ENCODE results near the gene SRSF4.
"Not testable (repeated sequence)": the region's sequence is repeated elsewhere in the genome, so short reads cannot be mapped to it uniquely, and the experiment has no call there.

Gene SRSF4

DNA sequence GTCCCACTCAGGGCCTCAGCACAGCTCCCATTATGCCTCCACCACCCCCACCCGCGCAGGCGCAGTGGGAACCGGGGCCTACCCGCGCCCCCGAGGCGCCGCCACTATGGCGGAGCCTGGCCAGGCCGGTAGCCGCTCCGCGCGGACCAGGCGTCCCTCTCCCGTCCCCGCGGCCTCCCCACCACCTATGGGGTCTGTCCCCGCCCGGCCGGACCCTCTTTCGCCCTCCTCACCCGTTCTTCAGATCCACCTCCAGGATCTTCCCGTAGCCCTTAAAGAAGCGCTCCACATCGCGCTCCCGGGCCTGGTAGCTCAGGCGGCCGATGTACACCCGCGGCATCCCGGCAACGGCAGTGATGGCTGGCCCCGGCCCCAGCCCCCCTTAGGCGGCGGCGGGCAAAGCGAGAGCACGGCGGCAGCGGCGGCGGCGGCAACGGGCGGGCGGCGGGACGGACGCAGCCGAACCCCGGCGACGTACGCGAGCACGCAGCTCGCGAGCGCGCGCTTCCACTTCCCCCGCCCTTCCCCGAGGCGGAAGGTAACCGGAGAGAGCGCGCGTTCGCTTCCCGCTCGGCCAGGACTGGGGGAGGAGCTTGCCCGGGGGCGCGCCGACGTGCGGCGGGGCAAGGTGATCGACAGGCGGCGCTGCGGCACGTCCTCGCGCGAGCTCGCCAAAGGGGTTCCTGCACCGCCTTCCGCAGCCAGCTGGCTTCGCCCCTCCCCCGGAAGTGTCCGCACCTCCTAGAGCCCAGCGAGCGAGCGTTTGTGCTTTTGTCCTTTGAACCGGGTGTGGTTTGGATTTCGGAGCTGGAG, at the start of gene SRSF4:
Gene SRSF4 (minus strand): TSS at position 488 of the 813 bp plus-strand sequence. CDS start 148 bp downstream, at position 340.
- Histone ChIP-seq H3K36me3 (ENCODE audit: control insufficient read depth in 2 of 2, insufficient read depth in 2 of 2, low read length in 2 of 2) (peaks cover 0 to 3% of the 10 kb centered on the region in 2 donors), H3K27me3 (ENCODE audit: control insufficient read depth in 1 of 2, insufficient read depth in 2 of 2, low read length in 2 of 2) (no peaks in the 10 kb centered on the region), H3K4me3 (ENCODE audit: low read length in 2 of 2) (peak within 1 kb of the TSS; percentile 91), H3K4me1 (ENCODE audit: control insufficient read depth, insufficient read depth, low read length) (peaks cover 13% of the 10 kb centered on the region), H3K27ac (ENCODE audit: low read length) (peak within 1 kb of the TSS; percentile 99), H3K9me3 (ENCODE audit: control insufficient read depth in 2 of 2, low read length in 2 of 2) (no peaks in the 10 kb centered on the region), H3K9ac (ENCODE audit: low read length in 2 of 2) (peak within 1 kb of the TSS; percentile 98 to 99)

DNA sequence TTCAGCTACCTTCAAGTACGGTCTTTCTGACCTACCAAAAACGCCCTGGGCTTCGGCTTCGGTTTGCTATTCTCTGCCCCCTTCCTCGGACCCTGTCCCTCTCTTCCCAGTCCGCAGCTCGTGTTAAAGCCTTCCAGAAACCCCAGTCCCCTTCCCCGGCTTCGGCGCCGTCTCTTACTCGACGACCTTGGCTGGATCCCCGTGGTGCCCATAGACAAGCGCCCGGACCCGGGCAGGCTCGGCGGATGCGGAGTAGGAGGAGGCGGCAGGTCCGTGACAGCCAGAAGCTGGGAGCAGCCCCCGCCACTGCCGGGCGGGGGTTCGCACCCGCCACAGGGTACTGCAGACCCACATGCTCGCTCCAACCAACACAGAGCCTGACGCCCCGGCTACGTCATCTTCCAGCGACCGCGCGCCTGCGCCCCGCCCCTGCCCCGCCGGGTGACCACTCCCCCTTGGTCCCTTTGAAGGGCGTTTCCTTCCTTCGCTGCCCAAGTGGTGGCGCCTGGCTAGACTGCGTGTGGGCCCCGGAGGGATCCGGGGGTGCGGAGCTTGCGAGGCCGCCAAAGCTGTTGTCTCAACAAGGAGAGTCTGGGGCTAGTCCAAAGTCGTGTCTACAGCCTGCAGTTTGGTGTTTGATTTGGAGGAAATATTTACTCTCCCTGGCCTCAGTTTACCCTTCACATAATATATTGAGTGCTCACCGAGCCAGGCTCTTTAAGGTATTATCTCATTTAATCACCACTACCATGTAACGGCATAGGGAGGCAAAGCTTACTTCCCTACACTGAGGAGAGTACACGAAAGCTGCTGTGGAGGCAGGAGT, 49.1 kb upstream of the SRSF4 start, which contains the start of gene MECR:
Gene MECR (minus strand): TSS at position 382 of the 826 bp plus-strand sequence. CDS start 28 bp downstream, at position 354.
- Histone ChIP-seq H3K9ac (ENCODE audit: low read length in 2 of 2) (peak within 1 kb of the TSS; percentile 89 to 92), H3K4me3 (ENCODE audit: low read length in 2 of 2) (peak within 1 kb of the TSS; percentile 92 to 97), H3K4me1 (ENCODE audit: control insufficient read depth, insufficient read depth, low read length) (peaks cover 13% of the 10 kb centered on the region), H3K27ac (ENCODE audit: low read length) (peak within 1 kb of the TSS; percentile 70), H3K27me3 (ENCODE audit: control insufficient read depth in 1 of 2, insufficient read depth in 2 of 2, low read length in 2 of 2) (peaks cover 0 to 2% of the 10 kb centered on the region in 2 donors), H3K36me3 (ENCODE audit: control insufficient read depth in 2 of 2, insufficient read depth in 2 of 2, low read length in 2 of 2) (no peaks in the 10 kb centered on the region), H3K9me3 (ENCODE audit: control insufficient read depth in 2 of 2, low read length in 2 of 2) (no peaks in the 10 kb centered on the region)

DNA sequence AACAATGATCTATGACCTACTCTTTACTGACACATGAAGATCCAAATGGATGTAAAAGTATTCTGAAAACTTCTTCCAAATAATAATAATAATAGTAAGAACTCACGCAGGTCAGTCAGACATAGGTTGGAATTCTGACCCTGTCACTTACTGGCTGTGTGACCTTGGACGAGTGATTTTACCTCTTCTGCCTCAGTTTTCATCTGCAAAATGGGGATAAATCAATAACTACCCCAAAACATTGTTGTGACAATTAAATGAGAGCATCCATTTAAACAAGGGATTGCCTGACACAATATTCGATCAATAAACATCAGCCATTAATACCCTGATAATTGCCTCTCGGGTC, 48.5 kb upstream of the SRSF4 start:
- H3K4me1 ChIP-seq (ENCODE audit: control insufficient read depth, insufficient read depth, low read length), result peaks cover 13% of the 10 kb centered on the region
- peaks cover 0 to 2% of the 10 kb centered on the region in 2 donors for H3K27me3 ChIP-seq (ENCODE audit: control insufficient read depth in 1 of 2, insufficient read depth in 2 of 2, low read length in 2 of 2)
- H3K9me3 ChIP-seq (ENCODE audit: control insufficient read depth in 2 of 2, low read length in 2 of 2), result no peaks in the 10 kb centered on the region
- H3K9ac ChIP-seq (ENCODE audit: low read length in 2 of 2), result peak overlapping the region; percentile 89 to 92
- H3K4me3 ChIP-seq (ENCODE audit: low read length in 2 of 2), result peak overlapping the region; percentile 92 to 97
- H3K36me3 ChIP-seq (ENCODE audit: control insufficient read depth in 2 of 2, insufficient read depth in 2 of 2, low read length in 2 of 2), result peaks cover 0 to 4% of the 10 kb centered on the region in 2 donors
- H3K27ac ChIP-seq (ENCODE audit: low read length), result peak overlapping the region; percentile 70

DNA sequence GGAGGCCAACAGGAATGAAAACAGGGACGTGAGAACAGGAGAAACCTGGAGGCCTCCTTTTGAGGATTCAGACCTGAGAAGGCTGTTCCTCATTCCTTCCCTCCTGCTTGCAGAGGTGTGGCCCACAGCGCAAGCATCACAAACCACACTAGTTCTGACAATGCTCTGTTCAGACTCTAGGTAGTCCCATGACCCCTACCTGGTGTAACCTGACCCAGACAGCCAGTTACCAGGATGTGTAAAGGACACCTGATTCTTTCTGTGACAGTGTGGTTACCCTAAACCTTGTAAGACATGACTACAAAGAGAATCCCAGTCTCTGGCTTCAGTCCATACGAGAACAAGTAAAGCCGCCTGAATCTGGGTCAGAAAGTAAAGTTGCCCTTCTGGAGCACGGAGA, 45.8 kb upstream of the SRSF4 start:
- Histone ChIP-seq H3K36me3 (ENCODE audit: control insufficient read depth in 2 of 2, insufficient read depth in 2 of 2, low read length in 2 of 2) (peaks cover 8 to 13% of the 10 kb centered on the region in 2 donors), H3K27ac (ENCODE audit: low read length) (no peak overlapping the region), H3K4me3 (ENCODE audit: low read length in 2 of 2) (no peak overlapping the region), H3K9ac (ENCODE audit: low read length in 2 of 2) (no peak overlapping the region), H3K9me3 (ENCODE audit: control insufficient read depth in 2 of 2, low read length in 2 of 2) (no peaks in the 10 kb centered on the region), H3K4me1 (ENCODE audit: control insufficient read depth, insufficient read depth, low read length) (peaks cover 13% of the 10 kb centered on the region), H3K27me3 (ENCODE audit: control insufficient read depth in 1 of 2, insufficient read depth in 2 of 2, low read length in 2 of 2) (no peaks in the 10 kb centered on the region)

DNA sequence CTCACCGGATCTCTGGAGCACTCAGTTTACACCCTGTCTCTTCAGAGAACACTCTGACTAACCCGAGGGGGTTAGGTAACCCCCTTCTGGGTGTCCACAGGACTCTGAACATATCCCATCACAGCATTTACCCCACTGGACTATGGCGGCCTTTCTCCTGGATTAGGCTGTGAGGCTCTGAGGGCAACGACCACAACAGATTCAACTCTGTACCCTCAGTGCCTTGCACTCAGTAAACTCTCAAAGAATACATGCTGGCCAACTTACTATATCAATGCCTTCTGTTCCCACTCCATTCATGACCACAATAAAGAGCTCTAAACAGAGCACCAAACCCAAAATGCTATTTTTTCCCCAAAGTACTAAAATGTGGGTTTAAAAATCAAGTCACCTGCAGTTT, 43.7 kb upstream of the SRSF4 start:
- Histone ChIP-seq H3K27ac (ENCODE audit: low read length) (no peak overlapping the region), H3K9me3 (ENCODE audit: control insufficient read depth in 2 of 2, low read length in 2 of 2) (no peaks in the 10 kb centered on the region), H3K4me1 (ENCODE audit: control insufficient read depth, insufficient read depth, low read length) (peaks cover 6% of the 10 kb centered on the region), H3K4me3 (ENCODE audit: low read length in 2 of 2) (no peak overlapping the region), H3K36me3 (ENCODE audit: control insufficient read depth in 2 of 2, insufficient read depth in 2 of 2, low read length in 2 of 2) (peaks cover 8 to 15% of the 10 kb centered on the region in 2 donors), H3K27me3 (ENCODE audit: control insufficient read depth in 1 of 2, insufficient read depth in 2 of 2, low read length in 2 of 2) (no peaks in the 10 kb centered on the region), H3K9ac (ENCODE audit: low read length in 2 of 2) (no peak overlapping the region)

DNA sequence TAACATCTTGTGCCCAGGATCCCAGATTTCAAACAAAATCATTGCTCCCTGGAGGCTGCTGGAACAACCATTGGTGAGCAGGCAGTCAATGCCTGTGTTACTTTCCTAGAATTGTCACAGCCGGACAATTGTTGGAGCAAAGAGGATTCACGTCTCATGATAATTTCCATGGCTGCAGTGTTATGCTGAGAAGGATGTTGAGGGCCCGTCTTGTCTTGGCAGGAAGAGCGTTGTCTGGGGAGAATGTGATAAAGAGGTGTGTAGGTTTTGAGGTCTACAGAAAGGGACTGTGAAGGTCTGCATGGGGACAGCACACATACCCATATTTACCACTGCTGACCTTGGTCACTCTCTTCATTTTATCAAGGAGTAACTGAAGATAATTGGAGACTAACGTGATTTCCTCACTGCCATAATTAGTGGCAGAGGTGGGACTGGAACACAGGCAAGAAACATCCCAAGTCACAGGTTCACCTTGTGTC, 42.7 kb upstream of the SRSF4 start:
- no peak overlapping the region for H3K4me3 ChIP-seq (ENCODE audit: low read length in 2 of 2)
- no peaks in the 10 kb centered on the region for H3K27me3 ChIP-seq (ENCODE audit: control insufficient read depth in 1 of 2, insufficient read depth in 2 of 2, low read length in 2 of 2)
- no peak overlapping the region for H3K9ac ChIP-seq (ENCODE audit: low read length in 2 of 2)
- H3K36me3 ChIP-seq (ENCODE audit: control insufficient read depth in 2 of 2, insufficient read depth in 2 of 2, low read length in 2 of 2), result peaks cover 8 to 15% of the 10 kb centered on the region in 2 donors
- no peaks in the 10 kb centered on the region for H3K4me1 ChIP-seq (ENCODE audit: control insufficient read depth, insufficient read depth, low read length)
- no peak overlapping the region for H3K27ac ChIP-seq (ENCODE audit: low read length)
- no peaks in the 10 kb centered on the region for H3K9me3 ChIP-seq (ENCODE audit: control insufficient read depth in 2 of 2, low read length in 2 of 2)

DNA sequence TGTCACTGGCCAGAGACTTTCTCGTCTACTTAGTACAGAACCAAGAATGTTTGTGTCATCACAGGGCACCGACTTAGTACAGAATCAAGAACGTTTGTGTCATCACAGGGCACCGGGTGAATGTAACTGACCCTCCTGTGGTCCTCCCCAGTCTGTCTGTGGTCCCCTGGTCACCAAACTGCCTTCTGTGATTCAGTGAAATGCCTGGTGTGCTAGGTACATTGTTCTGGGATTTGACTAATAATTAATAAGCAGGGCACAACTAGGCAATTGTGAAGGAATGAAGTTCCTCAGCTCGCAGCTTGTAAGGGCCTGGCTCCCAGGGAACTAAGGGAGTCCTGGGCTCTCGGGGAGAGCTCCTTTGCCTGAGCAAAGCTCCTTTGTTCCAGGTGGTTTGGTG, 41.8 kb upstream of the SRSF4 start:
- Histone ChIP-seq H3K4me3 (ENCODE audit: low read length in 2 of 2) (no peak overlapping the region), H3K4me1 (ENCODE audit: control insufficient read depth, insufficient read depth, low read length) (no peaks in the 10 kb centered on the region), H3K27me3 (ENCODE audit: control insufficient read depth in 1 of 2, insufficient read depth in 2 of 2, low read length in 2 of 2) (no peaks in the 10 kb centered on the region), H3K27ac (ENCODE audit: low read length) (no peak overlapping the region), H3K9ac (ENCODE audit: low read length in 2 of 2) (no peak overlapping the region), H3K36me3 (ENCODE audit: control insufficient read depth in 2 of 2, insufficient read depth in 2 of 2, low read length in 2 of 2) (peaks cover 8 to 15% of the 10 kb centered on the region in 2 donors), H3K9me3 (ENCODE audit: control insufficient read depth in 2 of 2, low read length in 2 of 2) (no peaks in the 10 kb centered on the region)

DNA sequence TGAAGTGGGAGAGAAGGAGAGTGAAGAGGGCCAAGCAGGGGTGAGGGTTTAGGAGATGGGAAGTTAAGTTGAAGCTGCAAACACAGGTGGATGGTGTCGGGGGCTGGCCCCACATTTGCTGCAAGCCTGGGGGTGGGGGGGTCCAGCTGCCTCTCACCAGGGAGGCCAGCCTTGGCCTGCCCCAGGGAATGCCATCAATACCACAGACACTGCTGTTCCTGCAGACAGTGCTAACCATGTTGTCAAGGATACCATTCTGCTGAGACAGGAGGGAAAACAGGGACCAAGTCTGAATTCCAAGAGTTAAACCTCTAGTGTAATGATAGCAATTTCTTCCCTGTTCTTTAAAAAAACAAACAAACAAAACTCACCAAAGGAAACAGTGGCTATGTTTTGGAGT, 41.0 kb upstream of the SRSF4 start:
- Histone ChIP-seq H3K4me1 (ENCODE audit: control insufficient read depth, insufficient read depth, low read length) (no peaks in the 10 kb centered on the region), H3K27me3 (ENCODE audit: control insufficient read depth in 1 of 2, insufficient read depth in 2 of 2, low read length in 2 of 2) (no peaks in the 10 kb centered on the region), H3K36me3 (ENCODE audit: control insufficient read depth in 2 of 2, insufficient read depth in 2 of 2, low read length in 2 of 2) (peaks cover 8 to 18% of the 10 kb centered on the region in 2 donors), H3K9me3 (ENCODE audit: control insufficient read depth in 2 of 2, low read length in 2 of 2) (no peaks in the 10 kb centered on the region), H3K9ac (ENCODE audit: low read length in 2 of 2) (no peak overlapping the region), H3K4me3 (ENCODE audit: low read length in 2 of 2) (no peak overlapping the region), H3K27ac (ENCODE audit: low read length) (no peak overlapping the region)

DNA sequence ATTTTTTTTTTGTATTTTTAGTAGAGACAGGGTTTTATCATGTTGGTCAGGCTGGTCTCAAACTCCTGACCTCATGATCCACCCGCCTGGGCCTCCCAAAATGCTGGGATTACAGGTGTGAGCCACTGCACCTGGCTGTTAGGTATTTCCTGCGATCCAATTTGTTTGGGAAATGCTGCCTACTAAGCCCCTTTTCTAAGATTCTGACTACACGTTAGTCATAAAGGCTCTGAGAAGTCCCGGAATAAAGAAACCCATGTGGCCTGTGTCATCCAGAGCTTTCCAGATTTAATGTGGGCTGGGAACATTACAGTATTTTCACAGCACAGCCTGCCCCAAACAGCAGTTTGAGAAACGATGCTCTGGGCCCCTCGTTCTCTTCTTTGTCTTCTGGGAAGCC, 40.6 kb upstream of the SRSF4 start:
- peaks cover 11 to 18% of the 10 kb centered on the region in 2 donors for H3K36me3 ChIP-seq (ENCODE audit: control insufficient read depth in 2 of 2, insufficient read depth in 2 of 2, low read length in 2 of 2)
- H3K9me3 ChIP-seq (ENCODE audit: control insufficient read depth in 2 of 2, low read length in 2 of 2); H3K27ac ChIP-seq (ENCODE audit: low read length); H3K4me3 ChIP-seq (ENCODE audit: low read length in 2 of 2); H3K4me1 ChIP-seq (ENCODE audit: control insufficient read depth, insufficient read depth, low read length); H3K9ac ChIP-seq (ENCODE audit: low read length in 2 of 2); H3K27me3 ChIP-seq (ENCODE audit: control insufficient read depth in 1 of 2, insufficient read depth in 2 of 2, low read length in 2 of 2): not testable (repeated sequence)

DNA sequence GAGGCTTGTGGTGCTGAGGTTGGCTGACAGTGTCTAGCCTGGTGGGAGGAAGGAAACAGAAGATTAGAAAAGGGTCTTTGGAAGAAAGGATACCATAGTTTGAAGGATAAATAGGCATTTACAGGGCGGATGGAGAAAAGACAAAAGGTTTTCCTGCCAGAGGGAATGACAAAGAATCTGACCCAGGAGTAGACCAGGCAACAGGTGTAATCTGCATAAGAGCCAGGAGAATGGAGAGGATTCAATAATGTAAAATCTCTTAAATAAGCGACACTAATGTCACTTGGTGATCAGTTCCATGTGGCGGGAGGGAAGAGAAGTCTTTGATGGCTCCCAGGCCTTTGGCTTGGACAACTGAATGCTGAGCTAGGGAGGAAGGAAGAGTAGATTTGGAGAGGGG, 39.6 kb upstream of the SRSF4 start:
- no peaks in the 10 kb centered on the region for H3K4me1 ChIP-seq (ENCODE audit: control insufficient read depth, insufficient read depth, low read length)
- H3K36me3 ChIP-seq (ENCODE audit: control insufficient read depth in 2 of 2, insufficient read depth in 2 of 2, low read length in 2 of 2), result peaks cover 13 to 19% of the 10 kb centered on the region in 2 donors

More for the DNA sequence above, 39.6 kb upstream of the SRSF4 start:
- Histone ChIP-seq H3K9me3 (ENCODE audit: control insufficient read depth in 2 of 2, low read length in 2 of 2) (no peaks in the 10 kb centered on the region), H3K27me3 (ENCODE audit: control insufficient read depth in 1 of 2, insufficient read depth in 2 of 2, low read length in 2 of 2) (no peaks in the 10 kb centered on the region), H3K4me3 (ENCODE audit: low read length in 2 of 2) (no peak overlapping the region), H3K27ac (ENCODE audit: low read length) (no peak overlapping the region), H3K9ac (ENCODE audit: low read length in 2 of 2) (no peak overlapping the region)
